Natural killer cell (primary cell): ENCODE results near the gene DPYD. TPM values are rescaled to one million over a fixed set of nuclear protein-coding genes. Genes with fewer than 3 reads are reported as not detected.

Source experiments
- ATAC-seq, 3 donors: fragments of 150-1000 bp in 2 of 3; fragments of 200-7000 bp in 1 of 3; cut with Tn5 transposase; 1 replicate in 1 of 3; 2 replicates in 2 of 3; pipeline ENCODE4 v1.10.0; 2021; ENCODE audit warnings: mild to moderate bottlenecking in 2 of 3, moderate library complexity in 2 of 3
- DNase-seq, 2 donors: peaks; one replicate each; pipeline versions ENCODE4 v3.0.0 to v3.0.0-alpha.2; 2013 to 2021; ENCODE audit warnings: mixed read lengths in 1 of 2
- H3K27ac ChIP-seq: one replicate; pipeline ENCODE4 v1.5.1; 2013; ENCODE audit warnings: mild to moderate bottlenecking, low read length
- H3K27me3 ChIP-seq: one replicate; pipeline ENCODE4 v1.6.1; 2013; ENCODE audit warnings: low read length; ENCODE audit not compliant: control insufficient read depth, insufficient read depth
- H3K36me3 ChIP-seq: one replicate; pipeline ENCODE4 v1.6.1; 2013; ENCODE audit warnings: low read length; ENCODE audit not compliant: control insufficient read depth, insufficient read depth
- H3K4me1 ChIP-seq: one replicate; pipeline ENCODE4 v1.6.1; 2013; ENCODE audit warnings: low read length; ENCODE audit not compliant: control insufficient read depth, insufficient read depth
- H3K4me3 ChIP-seq: one replicate; pipeline ENCODE4 v1.5.1; 2013; ENCODE audit warnings: low read length
- H3K9me3 ChIP-seq: one replicate; pipeline ENCODE4 v1.6.1; 2013; ENCODE audit warnings: low read length; ENCODE audit not compliant: control insufficient read depth, insufficient read depth
- H3K27ac Mint-ChIP-seq, 2 donors: one replicate each; pipeline ENCODE4 v1.8.0; 2022; ENCODE audit warnings: mild to moderate bottlenecking in 2 of 2, mixed read lengths in 2 of 2, moderate library complexity in 1 of 2
- H3K27me3 Mint-ChIP-seq, 2 donors: one replicate each; pipeline ENCODE4 v1.8.0; 2022; ENCODE audit warnings: low read depth in 2 of 2, mixed read lengths in 2 of 2
- H3K36me3 Mint-ChIP-seq: one replicate; pipeline ENCODE4 v1.8.0; 2022; ENCODE audit warnings: mixed read lengths
- H3K4me1 Mint-ChIP-seq, 2 donors: one replicate each; pipeline ENCODE4 v1.8.0; 2022; ENCODE audit warnings: mixed read lengths in 2 of 2
- H3K4me3 Mint-ChIP-seq: one replicate; pipeline ENCODE4 v1.8.0; 2022; ENCODE audit warnings: mild to moderate bottlenecking, moderate library complexity, mixed read lengths
- H3K9me3 Mint-ChIP-seq, 2 donors: one replicate each; pipeline ENCODE4 v1.8.0; 2022; ENCODE audit warnings: mixed read lengths in 2 of 2
- CTCF ChIP-seq: fragments of 200-600 bp; IDR thresholded peaks from one replicate; pipeline ENCODE4 v1.8.0; 2022; ENCODE audit warnings: antibody characterized with exemption
- WGBS: methylation state at CpG from one replicate; pipeline ENCODE4 v1.1.7; 2013; ENCODE audit warnings: missing lambda C conversion rate; ENCODE audit not compliant: insufficient coverage; 5-methylcytosine and 5-hydroxymethylcytosine counted together
- intact Hi-C: fragments of 100-400 bp; cut with micrococcal nuclease; formaldehyde crosslinking; loops from one replicate; pipeline ENCODE4 v1.14.2; 2022
- total RNA-seq, 4 donors: library from RNA; stranded (reverse); fragments of 120-200 nt in 1 of 4; gene quantifications; one replicate each; pipeline versions ENCODE4 v1.2.3 to v1.2.4, GENCODE V29; 2013 to 2022

Gene DPYD
- total RNA-seq, 3 donors from 2014 or later (not counting 1 experiment from before 2014, with no cell fraction given): 56.6 to 66.7 (median 56.9) TPM

- ATAC-seq: no peak
- no peaks in the 10 kb centered on the region for H3K36me3 Mint-ChIP-seq
- intact Hi-C loops: no loop called here
Observed at GRCh38 chr1:97636941-97637340, 283.9 kb downstream of the DPYD start.

GRCh38 chr1:97634758-97635157 lies 286.1 kb downstream of the DPYD start:
- H3K4me1 Mint-ChIP-seq: peaks cover 21 to 23% of the 10 kb centered on the region in 2 donors
- ATAC-seq (no peak), DNase-seq (no peak)
- no peaks in the 10 kb centered on the region for H3K9me3 ChIP-seq
- WGBS: 93% methylated on average over 2 of the region's 2 CpGs
- H3K4me3 ChIP-seq: no peak overlapping the region
- H3K36me3 ChIP-seq: no peaks in the 10 kb centered on the region
- no peaks in the 10 kb centered on the region for H3K27me3 Mint-ChIP-seq
- no peak overlapping the region for H3K27ac Mint-ChIP-seq
- H3K4me1 ChIP-seq: peaks cover 4% of the 10 kb centered on the region
- no peak for TF ChIP-seq CTCF
- no peak overlapping the region for H3K4me3 Mint-ChIP-seq
- H3K9me3 Mint-ChIP-seq: no peaks in the 10 kb centered on the region
- no peaks in the 10 kb centered on the region for H3K36me3 Mint-ChIP-seq
- H3K27ac ChIP-seq: no peak overlapping the region
- intact Hi-C loops: no loop called here
- no peaks in the 10 kb centered on the region for H3K27me3 ChIP-seq

More at GRCh38 chr1:97636941-97637340, 283.9 kb downstream of the DPYD start:
- Mint-ChIP-seq H3K27ac (no peak overlapping the region), H3K4me3 (no peak overlapping the region), H3K27me3 (no peaks in the 10 kb centered on the region), H3K9me3 (no peaks in the 10 kb centered on the region), H3K4me1 (peaks cover 16 to 19% of the 10 kb centered on the region in 2 donors)
- TF ChIP-seq CTCF: no peak
- no peaks in the 10 kb centered on the region for H3K4me1 ChIP-seq
- no peak for DNase-seq
- no peak overlapping the region for H3K4me3 ChIP-seq
- H3K27me3 ChIP-seq: no peaks in the 10 kb centered on the region
- H3K27ac ChIP-seq: no peak overlapping the region
- H3K9me3 ChIP-seq: no peaks in the 10 kb centered on the region
- H3K36me3 ChIP-seq: no peaks in the 10 kb centered on the region

DNA sequence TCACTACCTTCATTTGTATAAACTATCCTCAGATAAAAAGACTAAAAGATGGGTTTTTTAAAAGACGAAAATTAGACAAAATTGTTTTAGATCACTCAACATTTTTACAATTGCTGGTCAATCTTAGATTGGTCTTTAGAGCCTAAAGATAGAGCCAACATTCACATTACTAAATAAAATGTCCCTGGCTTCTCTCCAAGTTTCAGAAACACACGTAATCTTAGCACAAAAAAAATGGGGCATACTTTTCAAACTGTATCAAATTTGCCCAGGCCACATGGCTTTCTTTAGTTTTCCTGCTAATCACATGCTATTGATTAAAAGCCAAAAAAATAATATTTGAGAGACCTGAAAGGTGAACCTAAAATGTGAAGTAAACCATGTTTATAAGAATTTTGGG lies 288.1 kb downstream of the DPYD start:
- no peak overlapping the region for H3K4me3 Mint-ChIP-seq
- 94% methylated on average over 2 of the region's 2 CpGs for WGBS

More for the DNA sequence above, 288.1 kb downstream of the DPYD start:
- peaks cover 15 to 23% of the 10 kb centered on the region in 2 donors for H3K4me1 Mint-ChIP-seq
- H3K27ac Mint-ChIP-seq: no peak overlapping the region
- H3K36me3 Mint-ChIP-seq: no peaks in the 10 kb centered on the region
- no peak for DNase-seq
- Histone ChIP-seq H3K27ac (no peak overlapping the region), H3K9me3 (no peaks in the 10 kb centered on the region), H3K36me3 (no peaks in the 10 kb centered on the region), H3K4me1 (peaks cover 4% of the 10 kb centered on the region), H3K4me3 (no peak overlapping the region), H3K27me3 (no peaks in the 10 kb centered on the region)
- ATAC-seq: no peak
- intact Hi-C loops: no loop called here
- H3K27me3 Mint-ChIP-seq: no peaks in the 10 kb centered on the region
- H3K9me3 Mint-ChIP-seq: no peaks in the 10 kb centered on the region
- no peak for TF ChIP-seq CTCF
